Suprapubic skin (tissue), 3 donors: ENCODE results near the gene MFGE8.

Source experiments
- CTCF ChIP-seq, 2 donors: fragments of 200-600 bp in 1 of 2; fragments of 450-650 bp in 1 of 2; sonication (generic) in 1 of 2; IDR thresholded peaks; one replicate each; pipeline ENCODE4 v1.5.1; 2016 to 2019; ENCODE audit warnings: antibody characterized with exemption in 2 of 2, mild to moderate bottlenecking in 1 of 2, moderate library complexity in 1 of 2
- POLR2A ChIP-seq, 2 donors: fragments of 450-650 bp; IDR thresholded peaks; one replicate each; pipeline ENCODE4 v1.6.1; 2017; ENCODE audit warnings: antibody characterized with exemption in 2 of 2, mild to moderate bottlenecking in 2 of 2, moderate library complexity in 2 of 2

DNA sequence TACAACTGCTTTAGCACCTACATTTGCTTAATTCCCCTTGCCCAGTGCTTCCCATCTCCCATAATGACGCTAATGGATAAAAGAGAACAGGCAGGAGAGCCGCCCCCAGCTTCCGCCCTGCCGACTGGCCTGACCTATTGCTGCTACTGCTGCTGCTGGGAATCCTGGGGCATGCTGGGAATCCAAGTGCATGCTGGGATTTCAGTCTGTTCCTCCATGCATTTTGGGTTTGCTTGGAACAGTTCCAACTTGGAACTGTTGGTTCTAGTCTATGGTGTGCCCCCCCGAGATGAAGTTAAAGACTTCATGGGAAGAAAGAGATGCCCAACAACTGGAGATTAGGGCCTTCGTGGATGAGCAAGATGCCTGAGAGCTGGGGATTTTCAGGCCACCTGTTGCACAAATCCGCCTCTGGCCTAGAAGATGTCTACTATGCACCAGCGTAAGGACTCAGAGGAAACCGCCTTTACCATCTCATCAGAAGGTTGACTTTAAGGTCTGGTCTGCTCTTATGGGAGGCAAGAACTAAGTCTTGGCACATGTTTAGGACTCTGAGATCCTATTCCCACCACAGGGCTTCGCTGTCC is 46.8 kb downstream of the MFGE8 start:
- TF ChIP-seq CTCF (IDR thresholded peaks at IDR 0.05) = no peak
- no peak for TF ChIP-seq POLR2A (IDR thresholded peaks at IDR 0.05)
